ENCODE results near the gene CCDC134. TPM values are rescaled to one million over a fixed set of nuclear protein-coding genes. Genes with fewer than 3 reads are reported as not detected.
A peak's percentile ranks its signal among the peaks of the same experiment; 100 is the strongest.

CCDC134 gene
- total RNA-seq, 1 donor from 2014 or later = 13.2 TPM

- no peak overlapping the region for H3K27ac Mint-ChIP-seq
- no peaks in the 10 kb centered on the region for H3K36me3 Mint-ChIP-seq (ENCODE audit: low read depth)
- no peaks in the 10 kb centered on the region for H3K27me3 Mint-ChIP-seq
- POLR2A ChIA-PET = no interaction called here
- ATAC-seq (ENCODE audit: low read depth) (no peak), DNase-seq (no peak)
- intact Hi-C loops (cut with micrococcal nuclease) = no loop called here
- H3K9me3 Mint-ChIP-seq = no peaks in the 10 kb centered on the region
- H3K4me1 Mint-ChIP-seq = peaks cover 5% of the 10 kb centered on the region
- CTCF ChIA-PET = no interaction called here
- no peak for TF ChIP-seq CTCF (IDR thresholded peaks at IDR 0.05)
- H3K4me3 Mint-ChIP-seq = no peak overlapping the region
These were observed 42.2 kb upstream of the CCDC134 start for GRCh38 chr22:41758231-41758630.

- no peak for TF ChIP-seq CTCF (IDR thresholded peaks at IDR 0.05)
- Mint-ChIP-seq H3K4me1 (peaks cover 6% of the 10 kb centered on the region), H3K4me3 (no peak overlapping the region), H3K27me3 (no peaks in the 10 kb centered on the region), H3K9me3 (no peaks in the 10 kb centered on the region), H3K36me3 (ENCODE audit: low read depth) (no peaks in the 10 kb centered on the region), H3K27ac (no peak overlapping the region)
- ChIA-PET CTCF (interaction anchor here (1.1 to 1.3 kb wide), 2 partner anchors 64 to 66 kb away, joined by 4 to 5 read pairs; no protein-coding TSS in a partner anchor), POLR2A (no interaction called here)
- intact Hi-C loops (cut with micrococcal nuclease) = loop anchor here (1.0 kb wide), 1 partner anchor 66 kb away; no protein-coding TSS in a partner anchor
- DNase-seq = no peak
- ATAC-seq (ENCODE audit: low read depth) = peak; percentile 42
These were observed 37.3 kb upstream of the CCDC134 start for GRCh38 chr22:41762980-41763779.

GRCh38 chr22:41766476-41766875 lies 34.0 kb upstream of the CCDC134 start:
- intact Hi-C loops (cut with micrococcal nuclease) = no loop called here
- ChIA-PET POLR2A (no interaction called here), CTCF (no interaction called here)
- Mint-ChIP-seq H3K9me3 (no peaks in the 10 kb centered on the region), H3K27me3 (no peaks in the 10 kb centered on the region), H3K4me3 (no peak overlapping the region), H3K27ac (no peak overlapping the region), H3K4me1 (peaks cover 8% of the 10 kb centered on the region), H3K36me3 (ENCODE audit: low read depth) (no peaks in the 10 kb centered on the region)
- DNase-seq (no peak), ATAC-seq (ENCODE audit: low read depth) (no peak)
- no peak for TF ChIP-seq CTCF (IDR thresholded peaks at IDR 0.05)

- no peak overlapping the region for H3K4me3 Mint-ChIP-seq
- no peak for TF ChIP-seq CTCF (IDR thresholded peaks at IDR 0.05)
- peaks cover 3% of the 10 kb centered on the region for H3K4me1 Mint-ChIP-seq
- no peak for DNase-seq
- peak; percentile 49 for ATAC-seq (ENCODE audit: low read depth)
- ChIA-PET CTCF (interaction anchor here (0.6 to 1.2 kb wide), 2 partner anchors 71 to 1110 kb away, joined by 4 read pairs; no protein-coding TSS in a partner anchor), POLR2A (interaction anchor here (0.6 to 2.2 kb wide), 2 partner anchors 13 to 157 kb away, joined by 3 to 9 read pairs; no protein-coding TSS in a partner anchor)
- intact Hi-C loops (cut with micrococcal nuclease) = no loop called here
- H3K36me3 Mint-ChIP-seq (ENCODE audit: low read depth) = no peaks in the 10 kb centered on the region
- no peaks in the 10 kb centered on the region for H3K27me3 Mint-ChIP-seq
- H3K27ac Mint-ChIP-seq = peak overlapping the region; percentile 4
- no peaks in the 10 kb centered on the region for H3K9me3 Mint-ChIP-seq
These were observed 32.0 kb upstream of the CCDC134 start for GRCh38 chr22:41768430-41768829.

- no peak overlapping the region for H3K4me3 Mint-ChIP-seq
- intact Hi-C loops (cut with micrococcal nuclease) = no loop called here
- H3K36me3 Mint-ChIP-seq (ENCODE audit: low read depth) = no peaks in the 10 kb centered on the region
- CTCF ChIA-PET = no interaction called here
- H3K4me1 Mint-ChIP-seq = peaks cover 3% of the 10 kb centered on the region
- no peak overlapping the region for H3K27ac Mint-ChIP-seq
- no peaks in the 10 kb centered on the region for H3K9me3 Mint-ChIP-seq
- TF ChIP-seq CTCF (IDR thresholded peaks at IDR 0.05) = no peak
- no peaks in the 10 kb centered on the region for H3K27me3 Mint-ChIP-seq
- DNase-seq = no peak
- ATAC-seq (ENCODE audit: low read depth) = no peak
- POLR2A ChIA-PET = no interaction called here
These were observed 29.6 kb upstream of the CCDC134 start for GRCh38 chr22:41770715-41771468.

Data from activated B cell treated with CpG ODN at 0.5 μM for 24 hours (primary cell).